H1 (cell line): ENCODE data around the gene RPS6KA2. TPM values are rescaled to one million over a fixed set of nuclear protein-coding genes. Genes with fewer than 3 reads are reported as not detected.
A peak's percentile ranks its signal among the peaks of the same experiment; 100 is the strongest.

Experiments used
- CTCF ChIA-PET: fragments of 300-600 bp; sonication (Branson Sonifier 250); formaldehyde crosslinking; loops from one replicate; lab custom pipeline; 2021; ENCODE audit not compliant: partially characterized antibody; lab: Charles Lee
- POLR2A ChIA-PET: fragments of 300-600 bp; sonication (Branson Sonifier 250); formaldehyde crosslinking; loops from one replicate; lab custom pipeline; 2021; ENCODE audit warnings: inconsistent platforms; ENCODE audit not compliant: partially characterized antibody; lab: Charles Lee
- DNase-seq, 2 experiments: peaks; one replicate each; pipeline versions ENCODE4 v3.0.0 to v3.0.0-alpha.2; 2010 to 2022; ENCODE audit warnings: low spot score in 2 of 2, low read depth in 1 of 2, mixed read lengths in 1 of 2
- FAIRE-seq: peaks from 2 replicates; lab custom pipeline; 2011; peaks lifted over from hg19 to GRCh38; lab: Jason Lieb, UNC
- H2AFZ ChIP-seq: 2 replicates; pipeline ENCODE4 v1.8.1; 2012; ENCODE audit warnings: low read length, inconsistent platforms
- H2AK5ac ChIP-seq: 2 replicates; pipeline ENCODE4 v1.6.1; 2013; ENCODE audit warnings: low read depth, low read length
- H2BK120ac ChIP-seq: replicated peaks from 2 replicates; pipeline ENCODE3; 2013; ENCODE audit warnings: low read depth, low read length, inconsistent platforms
- H2BK12ac ChIP-seq: 2 replicates; pipeline ENCODE4 v1.6.1; 2013; ENCODE audit warnings: low read depth, low read length
- H2BK15ac ChIP-seq: 2 replicates; pipeline ENCODE4 v1.6.1; 2013; ENCODE audit warnings: low read length
- H2BK20ac ChIP-seq: 2 replicates; pipeline ENCODE4 v1.6.1; 2013; ENCODE audit warnings: low read length
- H2BK5ac ChIP-seq: 2 replicates; pipeline ENCODE4 v1.6.1; 2013; ENCODE audit warnings: low read depth, low read length
- H3K14ac ChIP-seq: 2 replicates; pipeline ENCODE4 v1.6.1; 2013; ENCODE audit warnings: inconsistent platforms; ENCODE audit not compliant: insufficient read length
- H3K18ac ChIP-seq: 2 replicates; pipeline ENCODE4 v1.6.1; 2013; ENCODE audit warnings: low read length; ENCODE audit errors: extremely low read depth
- H3K23ac ChIP-seq: 2 replicates; pipeline ENCODE4 v1.6.1; 2013; ENCODE audit warnings: inconsistent platforms; ENCODE audit not compliant: insufficient read length
- H3K23me2 ChIP-seq: 2 replicates; pipeline ENCODE4 v1.6.1; 2013; ENCODE audit warnings: low read depth, low read length
- H3K27ac ChIP-seq: 2 replicates; pipeline ENCODE4 v1.6.1; 2011; ENCODE audit warnings: low read depth, low read length, inconsistent platforms
- H3K27me3 ChIP-seq, 4 experiments: replicated peaks in 1 of 4; 1 replicate in 1 of 4; 2 replicates in 3 of 4; pipeline versions ENCODE4 v1.6.1 to v1.8.1; 2011 to 2013; ENCODE audit warnings: low read length in 3 of 4, mild to moderate bottlenecking in 3 of 4, inconsistent platforms in 2 of 4, mixed read lengths in 2 of 4, moderate library complexity in 1 of 4; ENCODE audit not compliant: control insufficient read depth in 3 of 4, insufficient read depth in 3 of 4; ENCODE audit errors: extremely low read depth in 1 of 4
- H3K36me3 ChIP-seq, 4 experiments: 2 replicates each; pipeline versions ENCODE4 v1.6.1 to v1.8.1; 2011 to 2013; ENCODE audit warnings: mild to moderate bottlenecking in 4 of 4, low read length in 3 of 4, moderate library complexity in 2 of 4, control low read depth in 1 of 4, inconsistent platforms in 1 of 4; ENCODE audit not compliant: insufficient read depth in 4 of 4, control insufficient read depth in 2 of 4
- H3K4ac ChIP-seq: replicated peaks from 2 replicates; pipeline ENCODE3; 2013; ENCODE audit warnings: low read length, low read depth, mixed read lengths, inconsistent platforms; ENCODE audit not compliant: insufficient read length
- H3K4me1 ChIP-seq, 4 experiments: replicated peaks in 1 of 4; 1 replicate in 1 of 4; 2 replicates in 3 of 4; pipeline versions ENCODE4 v1.6.1 to v1.8.1; 2011 to 2013; ENCODE audit warnings: low read length in 3 of 4, inconsistent platforms in 2 of 4, mixed read lengths in 1 of 4; ENCODE audit not compliant: insufficient read depth in 4 of 4, control insufficient read depth in 3 of 4
- H3K4me2 ChIP-seq, 2 experiments: 2 replicates each; pipeline versions ENCODE4 v1.6.1 to v1.8.1; 2011 to 2013; ENCODE audit warnings: low read depth in 2 of 2, low read length in 2 of 2, control low read depth in 1 of 2, inconsistent platforms in 1 of 2, mild to moderate bottlenecking in 1 of 2; ENCODE audit not compliant: insufficient read depth in 1 of 2
- H3K4me3 ChIP-seq, 4 experiments: fragments of 200-600, 300-600 bp in 1 of 4; sonication (generic), shearing (Covaris generic), sonication (Bioruptor Twin) in 1 of 4; 2 replicates each; pipeline versions ENCODE4 v1.5.1 to v1.8.1; 2011 to 2016; ENCODE audit warnings: low read length in 4 of 4, low read depth in 3 of 4, control low read depth in 2 of 4, inconsistent platforms in 2 of 4, mild to moderate bottlenecking in 2 of 4, mixed read lengths in 1 of 4, moderate library complexity in 1 of 4; ENCODE audit not compliant: insufficient read depth in 2 of 4; ENCODE audit errors: extremely low read depth in 1 of 4
- H3K56ac ChIP-seq: replicated peaks from 2 replicates; pipeline ENCODE3; 2013; ENCODE audit warnings: low read depth, mild to moderate bottlenecking, mixed read lengths, low read length, inconsistent platforms; ENCODE audit not compliant: insufficient read length
- H3K79me1 ChIP-seq: 2 replicates; pipeline ENCODE4 v1.6.1; 2013; ENCODE audit warnings: low read depth, low read length, control low read depth
- H3K79me2 ChIP-seq, 2 experiments: 2 replicates each; pipeline versions ENCODE4 v1.6.1 to v1.8.1; 2012 to 2013; ENCODE audit warnings: low read length in 2 of 2, mild to moderate bottlenecking in 2 of 2, inconsistent platforms in 1 of 2; ENCODE audit not compliant: insufficient read depth in 2 of 2, control insufficient read depth in 1 of 2
- H3K9ac ChIP-seq, 4 experiments: replicated peaks in 1 of 4; 1 replicate in 1 of 4; 2 replicates in 3 of 4; pipeline versions ENCODE4 v1.6.1 to v1.8.1; 2011 to 2013; ENCODE audit warnings: low read depth in 3 of 4, low read length in 3 of 4, control low read depth in 2 of 4, mild to moderate bottlenecking in 2 of 4, moderate library complexity in 2 of 4, inconsistent platforms in 1 of 4; ENCODE audit errors: extremely low read depth in 1 of 4
- H3K9me3 ChIP-seq, 2 experiments: 2 replicates each; pipeline versions ENCODE4 v1.6.1 to v1.8.1; 2012 to 2013; ENCODE audit warnings: mild to moderate bottlenecking in 2 of 2, moderate library complexity in 2 of 2, control low read depth in 1 of 2, inconsistent platforms in 1 of 2, low read depth in 1 of 2, low read length in 1 of 2, mixed read lengths in 1 of 2; ENCODE audit not compliant: insufficient read depth in 2 of 2
- H4K20me1 ChIP-seq, 2 experiments: replicated peaks in 1 of 2; 2 replicates each; pipeline versions ENCODE3 to v1.8.1; 2011 to 2013; ENCODE audit warnings: inconsistent platforms in 2 of 2, low read length in 2 of 2, mild to moderate bottlenecking in 1 of 2; ENCODE audit not compliant: insufficient read depth in 2 of 2, control insufficient read depth in 1 of 2
- H4K5ac ChIP-seq: 2 replicates; pipeline ENCODE4 v1.6.1; 2013; ENCODE audit warnings: low read length, low read depth, mixed read lengths, inconsistent platforms; ENCODE audit not compliant: insufficient read length
- H4K8ac ChIP-seq: 2 replicates; pipeline ENCODE4 v1.8.0; 2013; ENCODE audit warnings: mild to moderate bottlenecking, moderate library complexity, low read length, inconsistent platforms; ENCODE audit not compliant: insufficient read depth; ENCODE audit errors: extremely low read depth
- H4K91ac ChIP-seq: replicated peaks from 2 replicates; pipeline ENCODE3; 2013; ENCODE audit warnings: low read length, mixed read lengths, inconsistent platforms; ENCODE audit not compliant: insufficient read length
- ASH2L ChIP-seq: fragments of 200-600, 300-600 bp; sonication (generic); IDR thresholded peaks from one replicate; pipeline ENCODE4 v1.7.1; 2017; ENCODE audit warnings: low read length
- ATF3 ChIP-seq: IDR thresholded peaks from 2 replicates; pipeline ENCODE4 v1.6.1; 2011; ENCODE audit warnings: low read depth, mild to moderate bottlenecking, low read length; ENCODE audit not compliant: insufficient read depth
- BACH1 ChIP-seq: IDR thresholded peaks from 2 replicates; pipeline ENCODE4 v1.6.1; 2012; ENCODE audit warnings: low read length, improper control_type of control experiment
- RAD21 ChIP-seq, 2 experiments: IDR thresholded peaks in 1 of 2; conservative IDR thresholded peaks in 1 of 2; 2 replicates each; pipeline ENCODE4 v1.6.1; 2011; ENCODE audit warnings: low read depth in 2 of 2, low read length in 2 of 2, improper control_type of control experiment in 1 of 2, inconsistent platforms in 1 of 2, mild to moderate bottlenecking in 1 of 2, moderate library complexity in 1 of 2
- SP4 ChIP-seq: IDR thresholded peaks from 2 replicates; pipeline ENCODE4 v1.6.1; 2012; ENCODE audit warnings: low read length, inconsistent platforms
- TBP ChIP-seq: IDR thresholded peaks from 2 replicates; pipeline ENCODE4 v1.6.1; 2011; ENCODE audit warnings: low read depth, low read length, improper control_type of control experiment
- TCF12 ChIP-seq: IDR thresholded peaks from 2 replicates; pipeline ENCODE4 v1.6.1; 2011; ENCODE audit warnings: low read depth, mild to moderate bottlenecking, low read length
- WGBS, 2 experiments: shearing (Covaris generic) in 1 of 2; methylation state at CpG; one replicate each; pipeline versions ENCODE4 v1.1.6 to v1.1.7; 2013 to 2015; ENCODE audit warnings: low lambda C conversion rate in 2 of 2, mixed read lengths in 2 of 2, inconsistent platforms in 1 of 2, low coverage in 1 of 2, missing lambda C conversion rate in 1 of 2; ENCODE audit not compliant: insufficient replicate concordance in 2 of 2, insufficient coverage in 1 of 2, insufficient read length in 1 of 2; ENCODE audit errors: extremely low coverage in 1 of 2, missing lambda C conversion rate in 1 of 2; 5-methylcytosine and 5-hydroxymethylcytosine counted together
- polyA plus RNA-seq, 7 experiments: library from polyadenylated mRNA; depleted of rRNA in 3 of 7; stranded (reverse) in 5 of 7; unstranded in 2 of 7; fragments of >200 nt in 5 of 7; fragments of 200-250 nt in 2 of 7; gene quantifications; 1 replicate in 5 of 7; 2 replicates in 1 of 7; 4 replicates in 1 of 7; pipeline versions ENCODE4 v1.2.1 to v1.2.3, GENCODE V29; 2011 to 2013; ENCODE audit warnings: missing spikeins in 2 of 7, mixed read lengths in 2 of 7
- total RNA-seq: library from RNA; stranded (reverse); fragmentation: NEBNext Ultra II Directional; extraction: Animal tissue kit (Norgen Biotek cat#: 25700); gene quantifications from 2 replicates; pipeline ENCODE4 v1.2.1, GENCODE V29; 2021
- TF ChIP-seq, protein P1 (sequence below): IDR thresholded peaks from 2 replicates; pipeline ENCODE4 v1.6.1; 2012; ENCODE audit warnings: inconsistent platforms

Gene RPS6KA2
- total and polyA plus RNA-seq, 2 of the 8 experiments (the other 6 are each of a cell fraction or from before 2014, with no cell fraction given): 8.8 to 25.7 TPM

DNA sequence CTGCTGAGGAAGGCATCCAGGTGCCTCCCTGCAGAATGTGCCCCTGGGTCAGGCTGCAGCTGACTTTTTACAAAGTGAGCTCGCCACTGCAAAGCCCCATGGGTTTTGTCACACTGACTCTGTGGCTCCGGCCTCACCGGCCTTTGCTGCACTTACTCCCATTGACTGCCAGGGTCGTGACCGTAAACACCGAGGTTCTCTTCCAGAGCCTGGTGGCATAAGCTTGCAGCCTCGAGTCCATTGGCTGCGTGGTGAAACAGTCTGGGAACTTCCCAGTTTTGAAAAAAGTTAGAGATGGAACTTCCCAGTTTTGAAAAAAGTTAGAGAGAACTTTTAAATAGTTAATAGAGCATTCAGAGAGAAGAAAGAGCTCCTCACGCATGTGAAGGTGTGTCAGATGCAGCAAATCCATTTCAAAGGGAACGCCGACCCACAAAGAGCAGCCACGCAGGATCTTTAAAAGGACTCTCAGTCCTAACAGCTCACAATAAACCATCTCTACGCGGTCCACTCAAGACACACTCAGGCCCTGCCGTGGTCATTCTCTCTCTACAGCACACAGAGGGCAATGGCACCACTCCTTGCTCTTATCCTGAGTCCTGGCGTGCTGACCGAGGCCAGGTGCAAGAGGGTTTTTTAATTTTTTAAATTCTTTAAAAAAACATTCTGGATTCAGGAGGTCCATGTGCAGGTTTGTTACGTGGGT is 53.4 kb downstream of the RPS6KA2 start:
- peaks cover 4% of the 10 kb centered on the region; the same call in 1 of the 2 replicates for H3K79me1 ChIP-seq
- H4K8ac ChIP-seq: no peak overlapping the region; the same call in 1 of the 2 replicates
- no peak overlapping the region for H2BK120ac ChIP-seq
- no peak overlapping the region for H3K23ac ChIP-seq
- no peak overlapping the region for H4K91ac ChIP-seq
- ChIA-PET POLR2A (interaction anchor here (1.0 to 2.4 kb wide), 4 partner anchors 8 to 53 kb away, joined by 3 to 10 read pairs (median 3); partner anchors contain the start of gene RPS6KA2), CTCF (interaction anchor here (0.7 to 2.9 kb wide), 9 partner anchors 10 to 73 kb away, joined by 3 to 13 read pairs (median 4); no protein-coding TSS in a partner anchor)
- peak overlapping the region in 1 of 2 experiments; percentile 4; a peak in 1 of 4 replicates for H3K4me2 ChIP-seq
- peaks cover 0 to 21% of the 10 kb centered on the region in 2 experiments; a peak in 2 of 4 replicates for H3K79me2 ChIP-seq
- no peak for FAIRE-seq
- H3K18ac ChIP-seq: no peak overlapping the region
- H3K27me3 ChIP-seq: no peaks in the 10 kb centered on the region
- peaks cover 2 to 6% of the 10 kb centered on the region in 2 experiments; a peak in 1 of 4 replicates for H3K9me3 ChIP-seq
- no peak overlapping the region for H3K27ac ChIP-seq
- H2BK12ac ChIP-seq: no peak overlapping the region
- no peak overlapping the region for H2BK15ac ChIP-seq
- no peak overlapping the region for H3K56ac ChIP-seq
- no peak overlapping the region for H3K4me3 ChIP-seq
- H3K4ac ChIP-seq: no peak overlapping the region
- no peak overlapping the region for H2BK20ac ChIP-seq
- no peak overlapping the region for H2AFZ ChIP-seq
- peak overlapping the region; percentile 65; the same call in 1 of the 2 replicates for H2AK5ac ChIP-seq
- no peaks in the 10 kb centered on the region for H4K20me1 ChIP-seq
- H2BK5ac ChIP-seq: no peak overlapping the region
- no peak overlapping the region for H4K5ac ChIP-seq
- H3K23me2 ChIP-seq: no peaks in the 10 kb centered on the region
- TF ChIP-seq SP4 (no peak), ATF3 (no peak), ASH2L (no peak), RAD21 (IDR thresholded peaks at IDR 0.05 in 1 of 2, conservative IDR thresholded peaks at IDR 0.05 in 1 of 2; ENCODE audit: low read depth in 2 of 2, low read length in 2 of 2) (no peak), TCF12 (no peak), TBP (no peak), BACH1 (no peak)
- TF ChIP-seq, protein P1, sequence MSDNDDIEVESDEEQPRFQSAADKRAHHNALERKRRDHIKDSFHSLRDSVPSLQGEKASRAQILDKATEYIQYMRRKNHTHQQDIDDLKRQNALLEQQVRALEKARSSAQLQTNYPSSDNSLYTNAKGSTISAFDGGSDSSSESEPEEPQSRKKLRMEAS: no peak
- H3K4me1 ChIP-seq: peaks cover 11 to 16% (median 14%) of the 10 kb centered on the region in 4 experiments
- WGBS, 2 experiments: 81% methylated on average over 18 of the region's 18 CpGs; no CpG with 5 or more reads in 1 of the 2 experiments
- DNase-seq: no peak
- peaks cover 0 to 2% (median 0%) of the 10 kb centered on the region in 4 experiments; a peak in 1 of 8 replicates for H3K36me3 ChIP-seq
- no peak overlapping the region for H3K14ac ChIP-seq
- H3K9ac ChIP-seq: no peak overlapping the region; a peak in 1 of 7 replicates
